Neuronal stem cell (in vitro differentiated cells): Measurements from ENCODE around the gene POLR1A.

ENCODE experiments used
- DNase-seq: peaks from one replicate; pipeline ENCODE4 v3.0.0-alpha.2; 2013; ENCODE audit warnings: low spot score
- H2AFZ ChIP-seq: one replicate; pipeline ENCODE4 v1.6.1; 2013; ENCODE audit warnings: mild to moderate bottlenecking, low read length, inconsistent platforms
- H2AK5ac ChIP-seq: 2 replicates; pipeline ENCODE4 v1.6.1; 2013; ENCODE audit warnings: low read depth, mild to moderate bottlenecking, inconsistent platforms, low read length, moderate library complexity, mixed read lengths
- H2BK120ac ChIP-seq: 2 replicates; pipeline ENCODE4 v1.6.1; 2013; ENCODE audit warnings: low read depth, mild to moderate bottlenecking, inconsistent platforms, low read length, moderate library complexity, mixed read lengths
- H2BK12ac ChIP-seq: one replicate; pipeline ENCODE4 v1.6.1; 2013; ENCODE audit warnings: low read length, inconsistent platforms
- H2BK15ac ChIP-seq: 2 replicates; pipeline ENCODE4 v1.6.1; 2013; ENCODE audit warnings: mild to moderate bottlenecking, low read length, inconsistent platforms, mixed read lengths
- H2BK5ac ChIP-seq: one replicate; pipeline ENCODE4 v1.6.1; 2013; ENCODE audit warnings: inconsistent platforms, mild to moderate bottlenecking, low read length, moderate library complexity
- H3K14ac ChIP-seq: one replicate; pipeline ENCODE4 v1.6.1; 2013; ENCODE audit warnings: low read length, inconsistent platforms
- H3K18ac ChIP-seq: 2 replicates; pipeline ENCODE4 v1.6.1; 2013; ENCODE audit warnings: low read length, inconsistent platforms
- H3K23ac ChIP-seq: 2 replicates; pipeline ENCODE4 v1.6.1; 2013; ENCODE audit warnings: low read depth, mild to moderate bottlenecking, mixed read lengths, low read length, inconsistent platforms; ENCODE audit not compliant: poor library complexity
- H3K27ac ChIP-seq: replicated peaks from 3 replicates; pipeline ENCODE4 v1.5.1; 2013; ENCODE audit warnings: low read length, inconsistent platforms
- H3K27me3 ChIP-seq, 3 experiments: 2 replicates each; pipeline ENCODE4 v1.6.1; 2013; ENCODE audit warnings: low read length in 3 of 3, mild to moderate bottlenecking in 2 of 3, inconsistent platforms in 1 of 3, low read depth in 1 of 3, mixed read lengths in 1 of 3, moderate library complexity in 1 of 3; ENCODE audit not compliant: control insufficient read depth in 3 of 3, insufficient read depth in 3 of 3
- H3K36me3 ChIP-seq, 2 donors: replicated peaks in 1 of 2; 2 replicates each; pipeline ENCODE4 v1.6.1; 2013; ENCODE audit warnings: low read length in 2 of 2; ENCODE audit not compliant: control insufficient read depth in 2 of 2, insufficient read depth in 2 of 2
- H3K4ac ChIP-seq: 2 replicates; pipeline ENCODE4 v1.6.1; 2013; ENCODE audit warnings: inconsistent platforms, mild to moderate bottlenecking, low read length, moderate library complexity
- H3K4me1 ChIP-seq, 2 donors: 1 replicate in 1 of 2; 2 replicates in 1 of 2; pipeline ENCODE4 v1.6.1; 2013; ENCODE audit warnings: low read length in 2 of 2, low read depth in 1 of 2; ENCODE audit not compliant: control insufficient read depth in 2 of 2, insufficient read depth in 1 of 2
- H3K4me2 ChIP-seq: one replicate; pipeline ENCODE4 v1.6.1; 2013; ENCODE audit warnings: mild to moderate bottlenecking, low read length, inconsistent platforms; ENCODE audit not compliant: insufficient read depth, poor library complexity, severe bottlenecking
- H3K4me3 ChIP-seq, 2 donors: 2 replicates each; pipeline ENCODE4 v1.5.1; 2013; ENCODE audit warnings: low read length in 2 of 2, mild to moderate bottlenecking in 2 of 2, inconsistent platforms in 1 of 2, moderate library complexity in 1 of 2
- H3K79me1 ChIP-seq: one replicate; pipeline ENCODE4 v1.6.1; 2013; ENCODE audit warnings: low read depth, mild to moderate bottlenecking, inconsistent platforms, low read length, moderate library complexity
- H3K9ac ChIP-seq: one replicate; pipeline ENCODE4 v1.6.1; 2013; ENCODE audit warnings: mild to moderate bottlenecking, low read depth, low read length, inconsistent platforms; ENCODE audit not compliant: poor library complexity
- H3K9me3 ChIP-seq, 2 donors: replicated peaks in 1 of 2; 2 replicates each; pipeline versions ENCODE3 to v1.6.1; 2013; ENCODE audit warnings: low read length in 2 of 2, mild to moderate bottlenecking in 2 of 2, inconsistent platforms in 1 of 2, low read depth in 1 of 2, mixed read lengths in 1 of 2, moderate library complexity in 1 of 2; ENCODE audit not compliant: control insufficient read depth in 2 of 2, insufficient read depth in 1 of 2
- H4K8ac ChIP-seq: one replicate; pipeline ENCODE4 v1.6.1; 2013; ENCODE audit warnings: low read depth, mild to moderate bottlenecking, inconsistent platforms, low read length, moderate library complexity
- H4K91ac ChIP-seq: one replicate; pipeline ENCODE4 v1.6.1; 2013; ENCODE audit warnings: low read length, low read depth, mild to moderate bottlenecking, inconsistent platforms; ENCODE audit not compliant: poor library complexity
- WGBS, 2 donors: extraction: QIAGEN DNeasy Blood & Tissue Kit; methylation state at CpG; one replicate each; pipeline ENCODE4 v1.1.7; 2013; ENCODE audit warnings: missing lambda C conversion rate in 2 of 2, mixed read lengths in 1 of 2; ENCODE audit not compliant: insufficient read length in 2 of 2, insufficient replicate concordance in 1 of 2; ENCODE audit errors: extremely low coverage in 2 of 2; 5-methylcytosine and 5-hydroxymethylcytosine counted together

The POLR1A gene

GRCh38 chr2:85983766-85984165 is 121.9 kb downstream of the POLR1A start:
- no peak overlapping the region for H3K18ac ChIP-seq

GRCh38 chr2:85981579-85982247 is 124.0 kb downstream of the POLR1A start:
- Histone ChIP-seq H3K14ac (no peak overlapping the region), H2AFZ (no peak overlapping the region), H3K79me1 (no peaks in the 10 kb centered on the region), H2BK120ac (no peak overlapping the region), H3K4ac (no peak overlapping the region), H3K9ac (no peak overlapping the region), H3K4me3 (no peak overlapping the region), H3K36me3 (no peaks in the 10 kb centered on the region), H2AK5ac (no peak overlapping the region), H3K27ac (no peak overlapping the region), H3K4me2 (no peak overlapping the region), H2BK5ac (no peak overlapping the region), H3K18ac (no peak overlapping the region), H3K23ac (no peak overlapping the region), H4K8ac (no peak overlapping the region), H3K4me1 (no peaks in the 10 kb centered on the region), H2BK12ac (no peak overlapping the region), H4K91ac (no peak overlapping the region), H2BK15ac (no peak overlapping the region), H3K27me3 (peaks cover 0 to 1% (median 0%) of the 10 kb centered on the region in 3 experiments), H3K9me3 (no peaks in the 10 kb centered on the region)
- WGBS, 2 donors, result no CpG with 5 or more reads among the region's 12 CpGs
- no peak for DNase-seq

More at GRCh38 chr2:85983766-85984165, 121.9 kb downstream of the POLR1A start:
- H3K23ac ChIP-seq, result no peak overlapping the region
- no peaks in the 10 kb centered on the region for H3K79me1 ChIP-seq
- WGBS, 2 donors, result no CpG with 5 or more reads among the region's 6 CpGs
- no peak for DNase-seq
- H2AFZ ChIP-seq, result no peak overlapping the region
- no peak overlapping the region for H2BK12ac ChIP-seq
- H3K9me3 ChIP-seq, result no peaks in the 10 kb centered on the region
- H2BK120ac ChIP-seq, result no peak overlapping the region
- H3K4ac ChIP-seq, result no peak overlapping the region
- H2BK15ac ChIP-seq, result no peak overlapping the region
- no peak overlapping the region for H3K27ac ChIP-seq
- no peaks in the 10 kb centered on the region for H3K4me1 ChIP-seq
- no peak overlapping the region for H3K4me2 ChIP-seq
- no peak overlapping the region for H3K4me3 ChIP-seq
- no peak overlapping the region for H2BK5ac ChIP-seq
- H4K91ac ChIP-seq, result no peak overlapping the region
- no peak overlapping the region for H3K9ac ChIP-seq
- H2AK5ac ChIP-seq, result no peak overlapping the region
- no peak overlapping the region for H3K14ac ChIP-seq
- H3K27me3 ChIP-seq, result no peaks in the 10 kb centered on the region
- H3K36me3 ChIP-seq, result no peaks in the 10 kb centered on the region
- H4K8ac ChIP-seq, result no peak overlapping the region

- no peak for DNase-seq
- H3K23ac ChIP-seq, result no peak overlapping the region
- H2AK5ac ChIP-seq, result no peak overlapping the region
- no peak overlapping the region for H3K4me3 ChIP-seq
- H3K4me1 ChIP-seq, result no peaks in the 10 kb centered on the region
- H3K36me3 ChIP-seq, result no peaks in the 10 kb centered on the region
- H2AFZ ChIP-seq, result no peak overlapping the region
- H3K4me2 ChIP-seq, result no peak overlapping the region
- H3K9me3 ChIP-seq, result no peaks in the 10 kb centered on the region
- H3K18ac ChIP-seq, result no peak overlapping the region
- no peak overlapping the region for H2BK120ac ChIP-seq
- no peak overlapping the region for H2BK12ac ChIP-seq
- H3K9ac ChIP-seq, result no peak overlapping the region
- no peak overlapping the region for H3K27ac ChIP-seq
- no peak overlapping the region for H3K14ac ChIP-seq
- no peak overlapping the region for H2BK5ac ChIP-seq
- WGBS, 2 donors, result no CpG with 5 or more reads among the region's 3 CpGs
- no peak overlapping the region for H2BK15ac ChIP-seq
- H3K79me1 ChIP-seq, result no peaks in the 10 kb centered on the region
- H3K4ac ChIP-seq, result no peak overlapping the region
- peaks cover 0 to 6% (median 0%) of the 10 kb centered on the region in 3 experiments for H3K27me3 ChIP-seq
- no peak overlapping the region for H4K91ac ChIP-seq
- H4K8ac ChIP-seq, result no peak overlapping the region
Observed at GRCh38 chr2:85978883-85979780, 126.6 kb downstream of the POLR1A start.
